Activated naive CD4-positive, alpha-beta T cell treated with anti-CD3 and anti-CD28 coated beads for 36 hours (primary cell): Measurements from ENCODE around the gene MPZL1. TPM values are rescaled to one million over a fixed set of nuclear protein-coding genes. Genes with fewer than 3 reads are reported as not detected.

Source experiments
- CTCF ChIA-PET: fragments of 350-600 bp; sonication (Branson Sonifier 250); formaldehyde crosslinking; loops from one replicate; lab custom pipeline; 2021; ENCODE audit warnings: antibody characterized with exemption; lab: Charles Lee
- DNase-seq: peaks from one replicate; pipeline ENCODE4 v3.0.0-alpha.2; 2020
- H3K27ac Mint-ChIP-seq: one replicate; pipeline ENCODE4 v1.8.0; 2021; ENCODE audit warnings: mild to moderate bottlenecking, mixed read lengths
- H3K27me3 Mint-ChIP-seq: one replicate; pipeline ENCODE4 v1.8.0; 2021; ENCODE audit warnings: low read depth, mixed read lengths
- H3K36me3 Mint-ChIP-seq: one replicate; pipeline ENCODE4 v1.8.0; 2021; ENCODE audit warnings: low read depth, mixed read lengths
- H3K4me1 Mint-ChIP-seq: one replicate; pipeline ENCODE4 v1.8.0; 2021; ENCODE audit warnings: low read depth, mixed read lengths
- H3K4me3 Mint-ChIP-seq: one replicate; pipeline ENCODE4 v1.8.0; 2021; ENCODE audit warnings: mild to moderate bottlenecking, moderate library complexity, mixed read lengths
- H3K9me3 Mint-ChIP-seq: one replicate; pipeline ENCODE4 v1.8.0; 2021; ENCODE audit warnings: mixed read lengths
- intact Hi-C: fragments of 100-400 bp; cut with micrococcal nuclease; formaldehyde crosslinking; loops from one replicate; pipeline ENCODE4 v1.15.1; 2023
- total RNA-seq, 2 experiments: library from RNA; stranded (reverse); gene quantifications; one replicate each; pipeline ENCODE4 v1.2.3, GENCODE V29; 2021

Gene MPZL1
- total RNA-seq, 2 experiments from 2014 or later, result 24.2 to 28.1 TPM

DNA sequence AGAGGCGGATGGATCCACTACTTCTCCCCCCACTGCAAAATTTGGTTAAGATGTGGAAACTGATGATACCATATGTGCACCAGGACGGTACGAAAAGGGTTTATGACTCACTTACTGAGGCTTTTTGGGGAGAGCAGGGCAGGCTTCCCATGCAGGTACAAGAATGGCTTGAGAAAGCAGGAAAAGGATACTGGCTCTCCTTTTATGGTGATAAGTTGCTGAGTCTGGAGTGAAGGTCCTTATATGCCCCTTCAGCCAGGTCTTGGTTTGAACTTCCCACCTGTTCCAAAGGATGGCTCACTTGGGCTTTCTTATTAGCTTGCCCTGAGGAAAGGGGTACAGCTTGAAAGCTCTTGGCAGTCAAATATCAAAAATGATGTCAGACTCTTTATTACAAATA is 23.1 kb downstream of the MPZL1 start:
- peaks cover 10% of the 10 kb centered on the region for H3K4me1 Mint-ChIP-seq
- H3K27ac Mint-ChIP-seq, result no peak overlapping the region
- no peak overlapping the region for H3K4me3 Mint-ChIP-seq
- DNase-seq, result no peak
- H3K27me3 Mint-ChIP-seq, result no peaks in the 10 kb centered on the region
- CTCF ChIA-PET, result no interaction called here
- no peaks in the 10 kb centered on the region for H3K36me3 Mint-ChIP-seq
- no peaks in the 10 kb centered on the region for H3K9me3 Mint-ChIP-seq
- intact Hi-C loops, result no loop called here

DNA sequence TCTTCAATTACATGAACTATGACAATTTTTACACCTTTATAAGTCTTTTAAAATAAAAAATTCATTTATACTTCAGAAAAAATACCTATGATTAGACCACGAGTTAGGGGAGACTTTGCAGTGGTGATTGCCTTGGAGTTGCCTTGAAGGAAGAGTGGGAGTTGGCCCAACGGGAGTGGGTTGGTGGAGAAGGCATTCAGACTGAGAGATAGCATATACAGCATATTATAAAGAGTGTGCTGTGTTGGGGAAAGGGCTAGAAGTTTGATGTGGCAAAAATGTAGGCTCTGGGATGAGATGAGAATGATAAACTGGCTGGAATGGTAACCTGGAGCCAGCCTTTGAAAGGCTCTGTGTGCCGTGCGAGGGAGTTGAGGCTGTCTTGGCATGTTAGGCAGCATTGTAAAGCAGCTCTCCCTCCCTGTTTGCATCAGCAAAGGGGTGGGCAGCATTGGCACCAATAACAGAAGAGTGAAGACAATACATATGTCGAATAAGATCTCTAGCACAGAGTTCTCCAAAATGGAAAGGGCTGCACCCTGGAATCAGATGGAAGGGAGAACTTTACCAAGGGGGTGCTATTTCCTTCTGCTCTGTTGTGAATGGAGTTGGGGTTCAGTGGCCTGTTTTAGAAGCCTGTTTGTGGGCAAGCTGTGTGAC is 24.4 kb downstream of the MPZL1 start:
- H3K9me3 Mint-ChIP-seq, result no peaks in the 10 kb centered on the region

DNA sequence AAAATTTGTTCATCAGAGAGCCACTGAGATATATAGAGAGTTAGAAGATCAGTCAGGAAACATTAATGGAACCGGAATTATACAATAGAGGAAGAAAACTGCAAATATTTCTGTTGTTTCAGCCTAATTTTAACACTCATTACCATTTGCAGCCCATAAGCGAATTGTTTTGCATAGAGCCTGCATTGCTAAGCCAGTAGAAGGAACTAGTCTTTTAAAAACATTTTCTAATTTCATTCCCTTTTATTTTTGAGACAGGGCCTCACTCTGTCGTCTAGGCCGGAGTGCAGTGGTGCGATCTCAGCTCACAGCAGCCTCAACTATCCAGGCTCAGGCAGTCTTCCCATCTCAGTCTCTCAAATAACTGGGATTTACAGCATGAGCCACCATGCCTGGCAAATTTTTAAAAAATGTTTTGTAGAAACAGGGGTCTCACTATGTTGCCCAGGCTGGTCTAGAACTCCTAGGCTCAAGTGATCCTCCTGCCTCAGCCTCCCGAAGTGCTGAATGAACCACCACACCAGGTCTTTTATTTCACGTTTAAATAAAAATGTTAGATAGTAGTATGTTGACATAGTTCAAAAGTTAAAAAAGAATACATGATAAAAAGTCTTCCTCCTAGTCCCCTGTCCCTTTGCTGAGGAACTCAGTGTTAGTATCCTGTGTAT is 25.3 kb downstream of the MPZL1 start:
- Mint-ChIP-seq H3K4me1 (peaks cover 15% of the 10 kb centered on the region), H3K27me3 (no peaks in the 10 kb centered on the region), H3K27ac (no peak overlapping the region), H3K4me3 (no peak overlapping the region), H3K36me3 (no peaks in the 10 kb centered on the region), H3K9me3 (no peaks in the 10 kb centered on the region)
- DNase-seq, result no peak
- intact Hi-C loops, result no loop called here
- CTCF ChIA-PET, result no interaction called here

More for the DNA sequence above, 24.4 kb downstream of the MPZL1 start:
- CTCF ChIA-PET, result no interaction called here
- Mint-ChIP-seq H3K4me3 (no peak overlapping the region), H3K4me1 (peaks cover 10% of the 10 kb centered on the region), H3K36me3 (no peaks in the 10 kb centered on the region), H3K27ac (no peak overlapping the region), H3K27me3 (no peaks in the 10 kb centered on the region)
- intact Hi-C loops, result no loop called here
- no peak for DNase-seq

DNA sequence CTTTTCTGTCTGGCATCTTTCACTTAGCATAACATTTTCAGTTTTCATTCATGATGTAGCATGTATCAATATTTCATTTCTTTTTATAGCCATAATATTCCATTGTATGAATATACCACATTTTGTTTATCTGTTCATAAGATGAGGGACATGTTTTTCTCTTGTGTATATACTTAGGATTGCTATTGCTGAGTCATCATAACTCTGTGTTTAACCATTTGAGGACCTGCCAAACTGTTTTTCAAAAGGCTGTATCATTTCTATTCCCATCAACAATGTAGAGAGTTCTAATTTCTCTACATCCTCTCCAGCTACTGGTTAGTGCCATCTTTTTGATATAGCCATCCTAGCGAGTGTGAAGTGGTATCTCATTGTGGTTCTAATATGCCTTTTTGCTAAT is 26.2 kb downstream of the MPZL1 start:
- H3K27me3 Mint-ChIP-seq, result no peaks in the 10 kb centered on the region
- H3K36me3 Mint-ChIP-seq, result no peaks in the 10 kb centered on the region
- no peaks in the 10 kb centered on the region for H3K9me3 Mint-ChIP-seq
- no peak overlapping the region for H3K4me3 Mint-ChIP-seq
- peaks cover 18% of the 10 kb centered on the region for H3K4me1 Mint-ChIP-seq
- DNase-seq, result no peak
- CTCF ChIA-PET, result interaction anchor here (0.7 kb wide), 1 partner anchor 33 kb away, joined by 3 read pairs; no protein-coding TSS in a partner anchor
- intact Hi-C loops, result no loop called here
- no peak overlapping the region for H3K27ac Mint-ChIP-seq

DNA sequence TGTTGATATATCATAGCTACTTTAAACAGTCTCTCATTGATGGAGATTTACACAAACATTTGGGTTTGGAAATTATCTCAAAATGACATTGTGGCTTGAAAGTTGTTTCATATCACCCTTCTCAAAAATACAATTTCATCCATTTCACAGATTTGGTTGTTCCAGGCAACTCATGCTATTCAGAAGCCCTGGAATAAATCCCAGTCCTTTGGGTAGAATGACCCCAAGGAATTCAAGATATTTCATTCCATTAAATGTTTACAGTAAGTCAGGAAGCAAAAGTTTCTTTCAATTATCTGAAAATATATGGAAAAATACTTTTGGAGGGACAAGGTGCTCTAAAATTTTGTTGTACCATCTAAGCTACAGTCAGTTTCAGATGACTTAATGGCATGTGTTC is 27.1 kb downstream of the MPZL1 start:
- peaks cover 23% of the 10 kb centered on the region for H3K4me1 Mint-ChIP-seq
- H3K4me3 Mint-ChIP-seq, result no peak overlapping the region
- no peak for DNase-seq
- no peaks in the 10 kb centered on the region for H3K9me3 Mint-ChIP-seq
- no peaks in the 10 kb centered on the region for H3K36me3 Mint-ChIP-seq
- CTCF ChIA-PET, result interaction anchor here (0.7 kb wide), 1 partner anchor 34 kb away, joined by 3 read pairs; no protein-coding TSS in a partner anchor
- H3K27ac Mint-ChIP-seq, result no peak overlapping the region
- intact Hi-C loops, result no loop called here
- no peaks in the 10 kb centered on the region for H3K27me3 Mint-ChIP-seq

DNA sequence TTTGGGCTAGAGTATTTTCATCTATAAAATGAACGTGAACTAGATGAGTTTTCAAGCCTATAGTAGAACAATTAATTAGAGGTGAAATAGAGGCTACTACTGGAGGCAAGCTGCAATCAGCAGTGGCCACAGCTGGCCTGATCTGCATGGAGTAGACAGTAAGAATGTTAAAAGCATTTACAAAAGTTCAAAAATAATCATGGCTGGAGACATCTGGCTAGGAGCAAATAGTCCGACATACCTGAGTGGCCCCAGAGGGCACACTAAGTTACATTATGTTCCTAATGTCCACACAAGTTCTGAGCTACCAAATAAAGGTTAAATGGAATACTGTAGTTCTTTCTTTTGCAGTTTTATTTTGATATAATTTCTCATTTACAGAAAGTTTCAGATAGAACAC is 28.0 kb downstream of the MPZL1 start:
- Mint-ChIP-seq H3K9me3 (no peaks in the 10 kb centered on the region), H3K27me3 (no peaks in the 10 kb centered on the region), H3K4me1 (peaks cover 22% of the 10 kb centered on the region), H3K27ac (no peak overlapping the region), H3K36me3 (no peaks in the 10 kb centered on the region), H3K4me3 (no peak overlapping the region)
- DNase-seq, result no peak
- CTCF ChIA-PET, result no interaction called here
- intact Hi-C loops, result no loop called here

DNA sequence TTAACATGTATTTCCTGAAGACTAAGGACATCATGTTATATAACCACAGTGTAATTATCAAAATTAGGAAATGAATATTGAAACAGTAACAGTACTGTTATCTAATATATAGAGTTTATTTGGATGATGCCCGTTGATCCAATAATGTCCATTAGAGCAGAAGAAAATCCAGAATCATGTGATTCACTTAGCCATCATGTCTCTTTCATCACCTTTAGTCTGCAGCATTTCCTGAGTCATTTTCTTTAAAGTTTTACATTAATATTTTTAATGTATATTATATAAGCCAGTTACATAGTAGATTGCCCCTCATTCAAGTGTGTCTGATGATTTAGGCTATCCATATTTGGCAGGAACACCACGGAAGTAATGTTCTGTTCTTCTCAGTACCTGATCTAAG is 28.9 kb downstream of the MPZL1 start:
- CTCF ChIA-PET, result no interaction called here
- Mint-ChIP-seq H3K4me1 (peaks cover 21% of the 10 kb centered on the region), H3K27me3 (no peaks in the 10 kb centered on the region), H3K27ac (no peak overlapping the region), H3K36me3 (no peaks in the 10 kb centered on the region), H3K4me3 (no peak overlapping the region), H3K9me3 (no peaks in the 10 kb centered on the region)
- DNase-seq, result no peak
- intact Hi-C loops, result no loop called here

DNA sequence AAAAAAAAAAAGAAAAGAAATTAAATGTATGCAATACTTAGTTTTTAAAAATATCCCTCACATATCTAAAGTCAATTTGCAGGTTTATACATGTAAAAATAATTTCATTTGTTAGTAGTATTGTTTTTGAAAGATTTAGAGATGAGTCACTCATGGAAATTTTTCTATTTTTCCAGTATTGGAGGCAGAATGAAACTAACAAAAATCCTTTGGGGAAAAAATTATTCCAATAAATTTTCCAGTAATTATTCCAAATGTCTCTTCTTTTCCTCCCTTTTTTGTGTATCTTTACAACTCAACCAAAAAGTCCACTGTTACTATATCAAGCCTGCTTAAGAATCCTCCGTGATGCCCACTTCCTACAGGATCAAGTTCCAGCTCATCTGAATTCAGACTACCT is 29.9 kb downstream of the MPZL1 start:
- DNase-seq, result no peak
- Mint-ChIP-seq H3K27me3 (no peaks in the 10 kb centered on the region), H3K9me3 (no peaks in the 10 kb centered on the region), H3K36me3 (no peaks in the 10 kb centered on the region), H3K4me1 (peaks cover 23% of the 10 kb centered on the region), H3K27ac (peak overlapping the region; percentile 7), H3K4me3 (no peak overlapping the region)
- CTCF ChIA-PET, result no interaction called here
- intact Hi-C loops, result loop anchor here (1.0 kb wide), 1 partner anchor 52 kb away; no protein-coding TSS in a partner anchor

DNA sequence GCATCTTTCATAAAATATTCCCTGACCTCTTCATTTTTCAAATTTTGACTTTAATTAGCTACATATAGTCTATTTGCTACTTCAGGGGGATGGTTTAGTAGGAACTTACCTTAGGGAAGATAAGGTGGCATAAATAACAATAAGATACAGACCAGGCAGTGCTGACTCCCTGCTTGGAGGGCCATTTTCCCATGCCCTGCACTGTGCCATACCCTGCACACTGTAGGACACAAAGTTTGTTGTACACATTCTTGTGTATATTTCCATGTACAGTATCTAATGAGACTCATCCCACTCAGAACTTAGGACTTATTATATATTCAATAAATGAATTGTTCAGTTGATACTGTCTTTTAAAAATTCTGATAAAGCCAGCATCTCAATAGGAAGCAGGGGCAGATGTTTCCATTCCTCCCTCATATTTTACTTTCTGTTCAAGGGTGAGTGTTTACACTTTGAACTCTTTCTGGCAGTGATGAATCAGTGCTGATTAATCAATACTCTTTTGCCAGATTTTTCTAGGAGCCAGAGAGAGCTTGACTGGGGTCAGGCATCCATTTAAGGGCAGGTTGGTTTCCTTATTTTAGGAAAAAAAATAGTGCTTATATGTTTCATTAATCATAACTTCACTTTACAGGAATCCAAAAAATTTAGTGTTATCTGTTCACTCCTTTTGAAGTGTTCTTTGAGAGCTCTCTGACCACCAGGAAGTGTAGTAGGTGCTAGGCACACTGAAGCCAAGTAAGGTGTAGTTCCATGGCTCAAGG is 30.6 kb downstream of the MPZL1 start:
- no peaks in the 10 kb centered on the region for H3K9me3 Mint-ChIP-seq
- peaks cover 28% of the 10 kb centered on the region for H3K4me1 Mint-ChIP-seq
- CTCF ChIA-PET, result interaction anchor here (1.0 to 1.5 kb wide), 3 partner anchors 10 to 64 kb away, joined by 3 to 7 read pairs (median 4); no protein-coding TSS in a partner anchor
- DNase-seq, result no peak
- no peaks in the 10 kb centered on the region for H3K36me3 Mint-ChIP-seq
- H3K27me3 Mint-ChIP-seq, result no peaks in the 10 kb centered on the region
- peak overlapping the region; percentile 74 for H3K27ac Mint-ChIP-seq
- peak overlapping the region; percentile 2 for H3K4me3 Mint-ChIP-seq
- intact Hi-C loops, result loop anchor here (1.0 kb wide), 1 partner anchor 51 kb away; no protein-coding TSS in a partner anchor

DNA sequence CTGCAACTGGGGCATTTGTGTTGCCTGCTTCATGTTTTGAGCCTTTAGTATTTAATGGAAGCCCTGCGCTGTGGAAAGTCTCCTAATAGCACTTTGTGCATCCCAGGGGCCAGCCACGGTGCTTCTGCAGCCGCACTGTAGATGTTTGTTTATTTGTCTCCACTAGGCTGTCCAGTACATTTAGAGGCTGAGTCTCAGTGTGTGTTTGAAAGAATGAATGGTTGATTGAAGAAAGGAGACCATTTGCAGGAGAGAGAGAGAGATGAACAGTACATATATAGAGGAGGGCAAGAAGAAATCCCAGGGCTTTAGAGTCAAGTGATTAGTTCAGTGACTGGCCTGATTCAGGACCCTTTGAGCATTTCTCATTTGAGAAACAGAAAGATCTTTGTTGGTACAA is 33.9 kb downstream of the MPZL1 start:
- Mint-ChIP-seq H3K4me3 (no peak overlapping the region), H3K9me3 (no peaks in the 10 kb centered on the region), H3K4me1 (peaks cover 30% of the 10 kb centered on the region), H3K27ac (no peak overlapping the region), H3K36me3 (peaks cover 2% of the 10 kb centered on the region), H3K27me3 (no peaks in the 10 kb centered on the region)
- CTCF ChIA-PET, result no interaction called here
- intact Hi-C loops, result no loop called here
- DNase-seq, result no peak

DNA sequence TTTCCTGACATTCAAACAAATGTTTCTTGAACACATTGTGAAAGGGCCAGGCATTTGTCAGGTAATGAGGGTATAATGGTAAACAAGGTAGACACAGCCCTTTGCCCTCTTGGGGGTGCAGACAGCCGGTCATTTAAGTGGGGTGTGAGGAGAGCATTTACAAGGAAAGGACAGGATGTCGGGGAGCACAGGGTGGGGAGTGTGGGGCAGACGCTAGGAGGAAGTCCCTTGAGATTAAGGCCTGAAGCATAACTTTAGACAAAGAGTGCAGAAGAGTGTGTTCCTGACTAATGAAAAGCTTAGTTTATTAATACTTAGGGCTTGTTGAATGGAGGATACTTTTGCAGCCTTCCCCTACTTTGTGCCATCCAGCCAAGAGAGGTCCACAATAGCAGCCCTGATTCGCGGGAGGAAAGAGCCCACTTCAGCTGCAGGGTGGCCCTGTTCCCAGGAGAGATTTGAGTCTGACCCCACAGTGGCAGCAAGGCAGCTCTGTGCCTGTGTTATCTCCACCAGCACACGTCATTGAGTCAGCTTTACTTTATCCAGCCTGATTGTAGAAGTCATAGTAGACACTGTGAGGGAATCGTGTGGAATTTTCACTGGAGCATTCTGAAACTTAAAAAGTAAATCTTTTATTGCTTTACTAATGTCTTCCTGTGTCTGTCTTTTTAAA is 35.1 kb downstream of the MPZL1 start:
- Mint-ChIP-seq H3K4me3 (no peak overlapping the region), H3K4me1 (peaks cover 38% of the 10 kb centered on the region), H3K27me3 (no peaks in the 10 kb centered on the region), H3K27ac (no peak overlapping the region), H3K9me3 (no peaks in the 10 kb centered on the region), H3K36me3 (peaks cover 2% of the 10 kb centered on the region)
- no peak for DNase-seq
- CTCF ChIA-PET, result no interaction called here
- intact Hi-C loops, result no loop called here
